Choroid plexus epithelial cell (primary cell): ENCODE data around the gene BUD13.

Experiments
- DNase-seq: peaks from one replicate; pipeline ENCODE4 v3.0.0-alpha.2; 2010; ENCODE audit warnings: low read depth
- H3K4me3 ChIP-seq: 2 replicates; pipeline ENCODE4 v1.5.1; 2011; ENCODE audit warnings: low read depth, mild to moderate bottlenecking, control low read depth, low read length, moderate library complexity
- TF ChIP-seq, protein P1 (sequence below): conservative IDR thresholded peaks from 2 replicates; pipeline ENCODE4 v1.5.1; 2011; ENCODE audit warnings: low read depth, mild to moderate bottlenecking, control low read depth, inconsistent platforms, low read length, moderate library complexity

BUD13 gene

DNA sequence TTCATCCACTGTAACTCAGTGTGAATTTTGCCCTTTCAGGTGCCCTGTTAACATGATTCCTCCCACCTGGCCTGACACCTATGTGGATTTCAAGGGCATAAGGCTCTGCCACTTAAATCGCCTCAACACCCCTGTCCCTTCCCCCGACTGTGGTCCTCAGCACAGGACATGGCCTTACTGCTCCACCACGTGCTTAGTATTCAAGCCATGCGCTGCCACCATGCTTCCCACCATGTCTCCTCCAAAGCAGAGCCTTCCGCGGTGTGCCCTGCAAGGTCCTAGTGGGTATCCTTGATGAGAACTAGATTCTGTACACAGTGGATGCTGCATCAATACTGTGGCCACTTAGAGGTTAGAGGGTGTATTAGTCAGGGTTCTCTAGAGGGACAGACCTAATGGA is 51.9 kb downstream of the BUD13 start:
- H3K4me3 ChIP-seq, result no peak overlapping the region
- TF ChIP-seq, protein P1, sequence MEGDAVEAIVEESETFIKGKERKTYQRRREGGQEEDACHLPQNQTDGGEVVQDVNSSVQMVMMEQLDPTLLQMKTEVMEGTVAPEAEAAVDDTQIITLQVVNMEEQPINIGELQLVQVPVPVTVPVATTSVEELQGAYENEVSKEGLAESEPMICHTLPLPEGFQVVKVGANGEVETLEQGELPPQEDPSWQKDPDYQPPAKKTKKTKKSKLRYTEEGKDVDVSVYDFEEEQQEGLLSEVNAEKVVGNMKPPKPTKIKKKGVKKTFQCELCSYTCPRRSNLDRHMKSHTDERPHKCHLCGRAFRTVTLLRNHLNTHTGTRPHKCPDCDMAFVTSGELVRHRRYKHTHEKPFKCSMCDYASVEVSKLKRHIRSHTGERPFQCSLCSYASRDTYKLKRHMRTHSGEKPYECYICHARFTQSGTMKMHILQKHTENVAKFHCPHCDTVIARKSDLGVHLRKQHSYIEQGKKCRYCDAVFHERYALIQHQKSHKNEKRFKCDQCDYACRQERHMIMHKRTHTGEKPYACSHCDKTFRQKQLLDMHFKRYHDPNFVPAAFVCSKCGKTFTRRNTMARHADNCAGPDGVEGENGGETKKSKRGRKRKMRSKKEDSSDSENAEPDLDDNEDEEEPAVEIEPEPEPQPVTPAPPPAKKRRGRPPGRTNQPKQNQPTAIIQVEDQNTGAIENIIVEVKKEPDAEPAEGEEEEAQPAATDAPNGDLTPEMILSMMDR, result no peak
- no peak for DNase-seq

DNA sequence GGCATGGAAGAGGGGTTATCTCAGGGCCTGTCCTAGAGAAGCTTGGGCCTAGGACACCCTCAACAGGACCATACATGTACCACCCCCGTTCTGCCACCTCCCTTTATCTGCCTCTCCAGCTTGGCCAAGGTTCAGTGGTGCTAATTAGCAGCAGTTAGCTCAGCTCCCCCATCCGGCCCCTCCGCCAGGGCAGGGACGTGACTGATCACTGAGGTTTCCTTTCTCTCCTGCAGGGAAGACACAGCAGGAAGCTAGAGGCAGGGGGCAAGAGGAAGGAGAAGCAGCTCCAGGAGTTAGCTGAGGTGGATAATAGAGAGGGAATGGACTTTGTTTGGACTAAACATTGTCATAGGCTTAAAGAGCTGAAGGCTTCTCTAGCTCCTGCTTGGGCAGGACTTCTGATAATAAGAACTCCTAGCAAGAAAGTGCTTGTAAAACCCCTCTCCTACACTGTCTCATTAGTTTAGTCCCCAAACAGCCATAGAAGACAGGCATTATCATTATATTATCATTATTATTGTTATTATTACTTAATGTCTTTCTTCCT is 53.8 kb downstream of the BUD13 start:
- no peak for DNase-seq
- TF ChIP-seq, protein P1, result no peak
- no peak overlapping the region for H3K4me3 ChIP-seq

GRCh38 chr11:116716621-116717020 is 56.2 kb downstream of the BUD13 start:
- DNase-seq, result no peak
- TF ChIP-seq, protein P1, result no peak
- no peak overlapping the region for H3K4me3 ChIP-seq

DNA sequence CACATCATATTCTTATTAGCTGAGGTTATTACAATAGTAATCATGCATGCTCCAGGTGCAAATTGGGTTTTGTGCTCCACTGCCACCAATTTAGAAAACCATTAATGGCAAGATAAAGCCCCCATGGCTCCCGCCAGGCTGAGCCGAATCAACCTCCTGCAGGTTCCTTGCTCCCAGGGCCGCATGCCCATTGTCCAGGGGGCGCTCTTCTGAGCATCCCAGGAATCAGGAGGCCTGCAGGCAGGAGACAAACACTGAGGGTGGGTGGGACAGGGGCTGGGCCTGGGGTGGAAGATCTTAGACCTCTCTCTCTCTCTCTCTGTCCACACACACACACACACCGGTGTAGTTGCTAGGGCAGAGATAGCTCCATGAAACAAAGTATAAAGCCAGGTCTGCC is 57.4 kb downstream of the BUD13 start:
- TF ChIP-seq, protein P1, result no peak
- DNase-seq, result no peak
- no peak overlapping the region for H3K4me3 ChIP-seq

GRCh38 chr11:116714902-116715301 is 57.9 kb downstream of the BUD13 start:
- TF ChIP-seq, protein P1, result no peak
- H3K4me3 ChIP-seq, result no peak overlapping the region
- DNase-seq, result no peak

GRCh38 chr11:116712428-116712827 is 60.4 kb downstream of the BUD13 start:
- TF ChIP-seq, protein P1, result no peak
- H3K4me3 ChIP-seq, result no peak overlapping the region
- DNase-seq, result no peak

GRCh38 chr11:116710762-116711161 is 62.0 kb downstream of the BUD13 start:
- no peak overlapping the region for H3K4me3 ChIP-seq
- DNase-seq, result no peak
- TF ChIP-seq, protein P1, result no peak
